ENCODE data around the gene CTNS.
"Not testable (repeated sequence)": the region's sequence is repeated elsewhere in the genome, so short reads cannot be mapped to it uniquely, and the experiment has no call there.

The CTNS gene

GRCh38 chr17:3702041-3702539 is 65.5 kb downstream of the CTNS start:
- not testable (repeated sequence) for DNase-seq (ENCODE audit: extremely low spot score, insufficient read length, low read depth); FAIRE-seq

GRCh38 chr17:3704931-3705717 is 68.6 kb downstream of the CTNS start:
- DNase-seq (ENCODE audit: extremely low spot score, insufficient read length, low read depth) (no peak), FAIRE-seq (no peak)

- not testable (repeated sequence) for FAIRE-seq; DNase-seq (ENCODE audit: extremely low spot score, insufficient read length, low read depth)
Observed at GRCh38 chr17:3705718-3705984, 69.1 kb downstream of the CTNS start.

- no peak for FAIRE-seq
- no peak for DNase-seq (ENCODE audit: extremely low spot score, insufficient read length, low read depth)
Observed at GRCh38 chr17:3708366-3708765, 71.8 kb downstream of the CTNS start.

GRCh38 chr17:3710951-3711383 is 74.4 kb downstream of the CTNS start:
- FAIRE-seq (peak; percentile 100), DNase-seq (ENCODE audit: extremely low spot score, insufficient read length, low read depth) (peak; percentile 72)

Measured in GM18507 (cell line).